Smooth muscle cell (in vitro differentiated cells): ENCODE measurements around the gene ESPNL. TPM values are rescaled to one million over a fixed set of nuclear protein-coding genes. Genes with fewer than 3 reads are reported as not detected.
A peak's percentile ranks its signal among the peaks of the same experiment; 100 is the strongest.

ENCODE experiments used
- DNase-seq: peaks from one replicate; lab custom pipeline; 2025; ENCODE audit not compliant: unreplicated experiment; lab: John Stamatoyannopoulos, UW
- H2AFZ ChIP-seq: fragments of 200-600 bp; sonication (generic); 2 replicates; pipeline ENCODE4 v1.6.0; 2016; ENCODE audit warnings: antibody characterized with exemption, low read depth, mild to moderate bottlenecking
- H3F3A ChIP-seq: fragments of 200-600 bp; sonication (generic); 2 replicates; pipeline ENCODE4 v1.6.0; 2017; ENCODE audit warnings: antibody characterized with exemption, low read depth
- H3K27ac ChIP-seq: fragments of 200-600 bp; sonication (generic); 2 replicates; pipeline ENCODE4 v1.5.1; 2016; ENCODE audit warnings: low read depth, mild to moderate bottlenecking
- H3K27me3 ChIP-seq: fragments of 200-600 bp; sonication (generic); 2 replicates; pipeline ENCODE4 v1.6.1; 2016; ENCODE audit warnings: low read depth, mild to moderate bottlenecking
- H3K36me3 ChIP-seq: fragments of 200-600 bp; sonication (generic); 2 replicates; pipeline ENCODE4 v1.5.1; 2016; ENCODE audit warnings: low read depth
- H3K4me1 ChIP-seq: fragments of 200-600 bp; sonication (generic); 2 replicates; pipeline ENCODE4 v1.5.1; 2016; ENCODE audit warnings: low read depth
- H3K4me2 ChIP-seq: fragments of 200-600 bp; sonication (generic); 2 replicates; pipeline ENCODE4 v1.6.0; 2016; ENCODE audit warnings: mild to moderate bottlenecking
- H3K4me3 ChIP-seq: fragments of 200-600 bp; sonication (generic); 2 replicates; pipeline ENCODE4 v1.5.1; 2016; ENCODE audit warnings: mild to moderate bottlenecking
- H3K79me2 ChIP-seq: fragments of 200-600 bp; sonication (generic); 2 replicates; pipeline ENCODE4 v1.6.0; 2016; ENCODE audit warnings: low read depth, mild to moderate bottlenecking
- H3K9ac ChIP-seq: fragments of 200-600 bp; sonication (generic); 2 replicates; pipeline ENCODE4 v1.6.0; 2016; ENCODE audit warnings: low read depth
- H3K9me3 ChIP-seq: fragments of 200-600 bp; sonication (generic); replicated peaks from 2 replicates; pipeline ENCODE4 v1.5.1; 2016; ENCODE audit warnings: low read depth
- H4K20me1 ChIP-seq: fragments of 200-600 bp; sonication (generic); 2 replicates; pipeline ENCODE4 v1.6.0; 2016; ENCODE audit warnings: low read depth
- WGBS: methylation state at CpG from one replicate; pipeline ENCODE4 v1.1.7; 2016; ENCODE audit warnings: low lambda C conversion rate; 5-methylcytosine and 5-hydroxymethylcytosine counted together
- polyA plus RNA-seq: library from polyadenylated mRNA; unstranded; fragments of >200 nt; fragmentation: Nextera tagmentation; extraction: Ambion mirVana; gene quantifications from 2 replicates; pipeline ENCODE4 v1.2.1, GENCODE V29; 2016
- total RNA-seq: library from RNA; depleted of rRNA; stranded (reverse); fragments of >200 nt; gene quantifications from 2 replicates; pipeline ENCODE4 v1.2.3, GENCODE V29; 2014
- TF ChIP-seq, protein P1 (sequence below): fragments of 200-600 bp; sonication (generic); IDR thresholded peaks from 2 replicates; pipeline ENCODE4 v1.5.1; 2017; ENCODE audit warnings: borderline replicate concordance, mild to moderate bottlenecking, antibody characterized with exemption; ENCODE audit not compliant: insufficient read depth, poor library complexity, severe bottlenecking

The ESPNL gene
- total and polyA plus RNA-seq, 2 experiments from 2014 or later = 0.04 TPM; not detected in 1

DNA sequence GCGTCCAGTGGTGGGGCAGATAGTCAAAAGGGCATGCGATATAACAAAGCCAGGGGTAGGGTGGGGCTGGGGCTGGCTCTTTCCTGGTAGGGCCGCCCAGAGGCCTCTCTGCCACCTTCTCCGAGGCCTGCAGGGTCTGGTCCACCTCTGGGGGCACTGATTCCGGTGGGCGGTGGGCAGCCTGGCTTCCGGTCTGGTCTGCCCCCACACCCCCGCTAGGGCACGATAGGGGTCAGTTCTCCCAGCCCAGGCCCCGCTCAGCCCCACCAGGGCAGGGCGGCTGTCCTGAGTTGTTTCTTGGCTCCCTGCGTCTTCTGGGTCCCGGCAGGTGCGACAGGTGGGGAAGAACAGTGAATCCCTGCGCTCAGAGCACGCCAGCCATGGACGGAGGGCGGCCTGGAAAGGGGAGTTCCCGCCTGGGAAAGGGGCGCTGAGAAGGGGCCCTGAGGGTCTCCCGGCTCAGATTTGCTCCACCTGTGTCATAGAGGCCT is 57.9 kb downstream of the ESPNL start:
- Histone ChIP-seq H3K9ac (no peak overlapping the region), H3K27me3 (peaks cover 40% of the 10 kb centered on the region), H3K79me2 (no peaks in the 10 kb centered on the region), H3K4me3 (no peak overlapping the region), H3K36me3 (no peaks in the 10 kb centered on the region), H3F3A (no peaks in the 10 kb centered on the region), H3K27ac (no peak overlapping the region), H3K4me1 (no peaks in the 10 kb centered on the region), H4K20me1 (no peaks in the 10 kb centered on the region), H3K4me2 (peak overlapping the region; percentile 86), H2AFZ (no peak overlapping the region), H3K9me3 (no peaks in the 10 kb centered on the region)
- WGBS = 60% methylated on average over 15 of the region's 21 CpGs
- no peak for DNase-seq
- TF ChIP-seq, protein P1, sequence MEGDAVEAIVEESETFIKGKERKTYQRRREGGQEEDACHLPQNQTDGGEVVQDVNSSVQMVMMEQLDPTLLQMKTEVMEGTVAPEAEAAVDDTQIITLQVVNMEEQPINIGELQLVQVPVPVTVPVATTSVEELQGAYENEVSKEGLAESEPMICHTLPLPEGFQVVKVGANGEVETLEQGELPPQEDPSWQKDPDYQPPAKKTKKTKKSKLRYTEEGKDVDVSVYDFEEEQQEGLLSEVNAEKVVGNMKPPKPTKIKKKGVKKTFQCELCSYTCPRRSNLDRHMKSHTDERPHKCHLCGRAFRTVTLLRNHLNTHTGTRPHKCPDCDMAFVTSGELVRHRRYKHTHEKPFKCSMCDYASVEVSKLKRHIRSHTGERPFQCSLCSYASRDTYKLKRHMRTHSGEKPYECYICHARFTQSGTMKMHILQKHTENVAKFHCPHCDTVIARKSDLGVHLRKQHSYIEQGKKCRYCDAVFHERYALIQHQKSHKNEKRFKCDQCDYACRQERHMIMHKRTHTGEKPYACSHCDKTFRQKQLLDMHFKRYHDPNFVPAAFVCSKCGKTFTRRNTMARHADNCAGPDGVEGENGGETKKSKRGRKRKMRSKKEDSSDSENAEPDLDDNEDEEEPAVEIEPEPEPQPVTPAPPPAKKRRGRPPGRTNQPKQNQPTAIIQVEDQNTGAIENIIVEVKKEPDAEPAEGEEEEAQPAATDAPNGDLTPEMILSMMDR = no peak

DNA sequence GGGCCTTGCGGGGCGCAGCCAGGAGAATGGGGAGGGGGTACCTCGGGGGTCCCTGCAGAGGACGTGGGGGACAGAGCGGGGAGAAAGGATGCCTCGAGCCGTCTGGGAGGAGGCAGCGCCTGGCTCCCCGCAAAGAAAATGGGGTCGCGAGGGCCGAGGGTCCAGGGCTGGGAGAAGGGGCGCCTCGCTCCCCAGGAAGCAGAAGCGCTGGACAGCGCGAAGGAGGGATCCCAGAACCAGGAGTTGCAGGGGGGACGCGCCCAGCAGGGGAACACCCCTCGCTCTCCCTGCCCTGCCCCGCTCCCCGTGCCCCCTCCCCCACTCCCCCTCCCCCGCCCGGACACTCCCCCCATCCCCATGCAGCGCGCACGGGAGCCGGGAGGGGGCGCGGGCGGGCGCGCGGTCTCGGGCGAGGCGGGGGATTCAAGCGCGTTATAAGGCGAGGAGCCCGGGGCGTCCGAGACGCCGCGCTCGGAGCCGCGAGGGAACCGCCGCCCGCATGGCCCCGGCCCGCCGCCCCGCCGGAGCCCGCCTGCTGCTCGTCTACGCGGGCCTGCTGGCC is 58.5 kb downstream of the ESPNL start, which contains the start of gene ERFE:
Gene ERFE (plus strand): TSS at position 462 of the 562 bp plus-strand sequence. CDS start 38 bp downstream, at position 500.
- TF ChIP-seq, protein P1 = peak; percentile 60
- H3K9ac ChIP-seq = no peak within 1 kb of the TSS
- H3K4me2 ChIP-seq = peak within 1 kb of the TSS; percentile 86
- H4K20me1 ChIP-seq = no peaks in the 10 kb centered on the region
- H3K36me3 ChIP-seq = no peaks in the 10 kb centered on the region
- H3K27ac ChIP-seq = no peak within 1 kb of the TSS
- no peaks in the 10 kb centered on the region for H3K9me3 ChIP-seq
- H3K27me3 ChIP-seq = peaks cover 45% of the 10 kb centered on the region
- no peaks in the 10 kb centered on the region for H3F3A ChIP-seq
- no peak within 1 kb of the TSS for H2AFZ ChIP-seq
- no peak for DNase-seq
- H3K79me2 ChIP-seq = no peaks in the 10 kb centered on the region
- peaks cover 2% of the 10 kb centered on the region for H3K4me1 ChIP-seq
- peak within 1 kb of the TSS; percentile 34 for H3K4me3 ChIP-seq
- WGBS = 12% methylated on average over 11 of the region's 61 CpGs

DNA sequence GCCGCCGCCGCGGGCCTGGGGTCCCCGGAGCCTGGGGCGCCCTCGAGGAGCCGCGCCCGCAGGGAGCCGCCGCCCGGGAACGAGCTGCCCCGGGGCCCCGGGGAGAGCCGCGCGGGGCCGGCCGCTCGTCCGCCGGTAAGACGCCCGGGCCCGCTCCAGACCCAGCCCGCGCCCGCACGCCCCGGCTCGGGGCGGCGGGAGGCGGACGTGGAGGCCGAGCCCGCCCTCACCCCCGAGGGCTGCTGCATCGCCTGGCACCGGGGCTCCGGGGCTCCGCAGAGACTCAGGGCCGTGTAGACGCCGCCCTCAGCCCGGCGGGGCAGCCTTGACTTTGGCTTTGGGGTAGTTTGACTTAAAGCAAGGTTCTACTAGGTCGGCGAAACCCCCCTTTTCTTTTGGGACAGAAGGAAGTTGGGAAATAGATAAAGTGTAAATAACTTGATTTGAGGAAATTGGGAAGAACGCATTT is 59.0 kb downstream of the ESPNL start:
- Histone ChIP-seq H4K20me1 (no peaks in the 10 kb centered on the region), H3K4me3 (peak overlapping the region; percentile 34), H3F3A (no peaks in the 10 kb centered on the region), H3K9ac (no peak overlapping the region), H3K27ac (no peak overlapping the region), H3K9me3 (no peaks in the 10 kb centered on the region), H2AFZ (no peak overlapping the region), H3K79me2 (no peaks in the 10 kb centered on the region), H3K27me3 (peaks cover 51% of the 10 kb centered on the region), H3K4me1 (peaks cover 5% of the 10 kb centered on the region), H3K4me2 (peak overlapping the region; percentile 86), H3K36me3 (no peaks in the 10 kb centered on the region)
- TF ChIP-seq, protein P1 = no peak
- no peak for DNase-seq
- WGBS = 9% methylated on average over 19 of the region's 52 CpGs

DNA sequence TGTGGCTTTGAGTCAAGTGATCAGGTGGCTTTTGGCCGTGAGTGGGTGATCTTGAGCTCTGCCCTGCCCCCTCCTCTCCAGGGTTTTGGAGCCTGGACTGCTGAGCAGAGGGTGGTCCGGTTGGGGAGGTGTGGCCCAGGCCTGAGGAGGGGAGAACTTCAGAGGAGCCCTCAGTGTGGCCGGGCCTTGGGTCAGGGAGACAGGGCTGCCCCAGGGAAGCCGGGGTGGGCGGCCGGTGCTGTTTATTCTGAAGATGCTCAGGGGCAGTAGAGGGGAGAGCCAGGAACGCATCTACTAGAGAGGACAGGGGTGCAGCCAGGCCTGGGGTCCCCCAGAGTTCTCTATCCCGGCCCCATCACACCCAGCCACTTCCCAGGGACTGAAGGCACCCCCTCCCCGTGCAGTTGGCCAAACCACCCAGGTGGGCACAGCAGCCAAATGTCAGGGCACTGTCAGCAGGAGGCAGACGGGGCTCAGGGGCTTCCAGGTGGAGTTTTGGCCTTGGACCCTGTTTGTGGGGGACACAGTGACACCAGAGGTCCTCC is 59.6 kb downstream of the ESPNL start:
- H3K9ac ChIP-seq = no peak overlapping the region
- WGBS = 68% methylated on average over 10 of the region's 10 CpGs
- H3K4me1 ChIP-seq = peaks cover 5% of the 10 kb centered on the region
- no peaks in the 10 kb centered on the region for H3K36me3 ChIP-seq
- DNase-seq = no peak
- H3F3A ChIP-seq = no peaks in the 10 kb centered on the region
- no peaks in the 10 kb centered on the region for H3K79me2 ChIP-seq
- H2AFZ ChIP-seq = no peak overlapping the region
- H3K27ac ChIP-seq = no peak overlapping the region
- H3K4me2 ChIP-seq = peak overlapping the region; percentile 86
- no peaks in the 10 kb centered on the region for H4K20me1 ChIP-seq
- H3K4me3 ChIP-seq = peak overlapping the region; percentile 34
- peaks cover 57% of the 10 kb centered on the region for H3K27me3 ChIP-seq
- TF ChIP-seq, protein P1 = no peak
- H3K9me3 ChIP-seq = no peaks in the 10 kb centered on the region
